ENCODE measurements around the gene KRT35.

Gene KRT35

DNA sequence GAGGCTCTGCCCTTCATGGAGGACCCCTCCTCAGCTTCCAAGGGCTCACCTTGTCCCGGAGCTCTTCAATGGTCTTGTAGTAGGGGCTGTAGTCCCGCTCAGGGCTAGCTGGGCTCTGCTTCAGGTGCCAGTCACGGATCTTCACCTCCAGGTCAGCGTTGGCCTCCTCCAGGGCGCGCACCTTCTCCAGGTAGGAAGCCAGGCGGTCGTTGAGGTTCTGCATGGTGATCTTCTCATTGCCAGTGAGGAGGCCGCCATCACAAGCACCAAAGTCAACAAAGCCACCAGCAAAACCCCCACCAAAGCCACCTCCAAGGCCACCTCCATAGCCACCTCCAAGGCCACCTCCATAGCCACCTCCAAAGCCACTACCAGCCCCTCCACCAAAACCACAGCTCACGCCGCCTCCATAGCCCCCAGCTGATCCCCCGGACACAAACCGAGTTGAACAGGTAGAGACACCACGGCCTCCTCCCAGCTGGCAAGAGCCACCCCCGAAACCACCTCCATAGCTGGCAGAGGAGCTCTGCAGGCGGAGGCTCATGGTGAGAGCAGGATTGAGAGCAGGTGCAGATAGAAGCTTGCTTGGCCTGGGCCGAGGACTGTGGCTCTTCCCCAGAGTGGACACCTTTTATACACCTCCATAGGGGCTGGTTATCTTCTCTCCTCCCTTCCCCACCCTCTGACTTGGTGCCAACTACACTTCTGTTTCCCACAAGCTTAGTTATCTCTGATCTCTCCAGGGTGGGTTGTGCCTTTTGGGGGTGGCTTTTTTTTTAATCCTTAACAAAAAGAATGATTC is 24.3 kb upstream of the KRT35 start, which contains the start of gene KRT13:
Gene KRT13, minus strand, starts transcription at position 606 of the 802 bp plus-strand sequence. Its CDS starts 62 bp downstream, at position 544.
- TF ChIP-seq GATA2 (IDR thresholded peaks at IDR 0.05; ENCODE audit: low read depth, low read length) = no peak
- TF ChIP-seq GATA3 (IDR thresholded peaks at IDR 0.05; ENCODE audit: low read depth, low read length) = no peak

DNA sequence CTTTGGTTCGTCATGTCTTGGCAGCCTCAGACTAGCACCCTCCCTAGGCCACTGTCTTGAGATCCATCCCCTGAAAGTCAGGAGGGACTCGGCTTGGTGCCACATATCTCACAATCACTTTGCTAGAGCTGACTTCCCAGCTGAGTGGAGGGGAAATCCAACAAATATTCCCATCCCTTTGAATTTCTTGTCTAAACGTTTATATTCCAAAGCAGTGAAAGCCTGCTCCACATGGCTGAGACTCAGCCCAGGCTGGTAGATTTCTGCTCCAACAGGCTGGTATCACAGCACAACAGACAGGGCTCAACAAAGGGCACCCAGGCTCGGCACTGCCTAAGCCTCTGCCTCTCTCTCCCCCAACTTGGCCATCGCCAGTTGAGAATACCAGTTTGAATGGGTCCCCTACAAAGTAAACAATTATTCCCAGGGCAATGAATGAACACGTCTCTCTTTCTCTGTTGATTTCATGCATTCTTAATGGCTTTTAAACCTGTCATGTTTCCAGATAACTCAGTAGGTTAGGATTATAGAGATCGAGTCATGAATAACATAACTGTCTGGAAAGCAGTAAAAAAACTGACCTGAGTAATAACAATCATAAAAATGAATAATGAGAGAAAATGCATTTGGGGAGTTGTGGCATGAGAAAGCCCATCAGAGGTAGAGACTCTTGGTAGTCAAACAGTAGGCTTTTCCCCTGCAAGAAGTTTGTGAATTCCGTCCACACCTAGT is 23.5 kb upstream of the KRT35 start:
- TF ChIP-seq GATA3 (IDR thresholded peaks at IDR 0.05; ENCODE audit: low read depth, low read length) (no peak), GATA2 (IDR thresholded peaks at IDR 0.05; ENCODE audit: low read depth, low read length) (no peak)

DNA sequence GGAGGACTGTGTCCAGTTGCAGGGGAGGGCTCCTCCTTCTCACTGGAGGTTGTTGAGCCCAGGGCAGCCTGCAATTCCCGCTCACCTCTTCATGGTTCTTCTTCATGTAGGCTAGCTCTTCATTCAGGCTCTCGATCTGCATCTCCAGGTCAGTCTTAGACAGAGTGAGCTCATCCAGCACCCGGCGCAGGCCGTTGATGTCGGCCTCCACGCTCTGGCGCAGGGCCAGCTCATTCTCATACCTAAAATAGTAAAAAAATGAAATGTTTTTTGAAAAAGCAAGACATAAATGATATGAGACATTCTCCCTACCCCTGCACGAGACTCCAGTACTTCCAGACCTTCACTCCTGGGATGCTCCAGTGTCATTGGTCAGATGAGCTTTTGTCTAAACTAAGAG is 22.3 kb upstream of the KRT35 start:
- TF ChIP-seq GATA2 (IDR thresholded peaks at IDR 0.05; ENCODE audit: low read depth, low read length) = no peak
- no peak for TF ChIP-seq GATA3 (IDR thresholded peaks at IDR 0.05; ENCODE audit: low read depth, low read length)

DNA sequence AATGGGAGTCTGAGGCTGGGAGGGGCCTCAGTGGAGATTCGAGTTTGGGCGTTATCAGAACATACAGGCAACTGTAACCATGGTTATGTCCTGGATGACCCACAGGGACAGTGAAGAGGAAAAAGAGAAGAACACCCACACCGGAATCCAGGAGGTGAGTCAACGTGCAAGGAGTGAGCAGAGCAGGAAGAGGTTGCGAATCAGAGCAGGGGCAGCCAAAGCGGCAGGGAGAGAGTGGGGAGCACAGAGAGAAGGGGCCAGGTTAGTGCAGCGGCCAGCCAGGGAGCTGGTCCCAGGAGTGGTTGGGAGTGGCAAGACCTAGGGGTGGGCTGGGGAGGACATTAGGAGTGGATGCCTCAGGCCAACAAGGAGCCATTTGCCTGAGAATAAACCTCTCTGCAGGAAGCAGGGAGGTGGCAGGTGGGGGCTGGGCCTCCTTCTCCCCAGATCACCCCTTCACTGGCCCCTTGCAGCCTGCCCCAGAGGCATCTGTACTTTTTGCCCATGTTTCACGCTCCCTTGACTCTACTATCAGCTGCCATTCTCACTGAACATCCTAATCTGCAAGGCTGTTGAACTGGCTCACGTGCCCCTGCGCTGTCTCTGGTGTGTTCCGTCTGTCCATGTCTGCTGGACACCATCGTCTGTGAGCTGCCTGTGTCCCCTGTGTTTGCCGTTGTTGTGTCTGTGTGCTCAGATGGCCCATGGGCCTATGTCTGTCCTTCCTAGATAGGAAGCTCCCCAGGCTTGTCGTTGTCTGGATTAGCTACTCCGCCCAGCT is 19.4 kb upstream of the KRT35 start:
- TF ChIP-seq GATA2 (IDR thresholded peaks at IDR 0.05; ENCODE audit: low read depth, low read length) = no peak
- no peak for TF ChIP-seq GATA3 (IDR thresholded peaks at IDR 0.05; ENCODE audit: low read depth, low read length)

DNA sequence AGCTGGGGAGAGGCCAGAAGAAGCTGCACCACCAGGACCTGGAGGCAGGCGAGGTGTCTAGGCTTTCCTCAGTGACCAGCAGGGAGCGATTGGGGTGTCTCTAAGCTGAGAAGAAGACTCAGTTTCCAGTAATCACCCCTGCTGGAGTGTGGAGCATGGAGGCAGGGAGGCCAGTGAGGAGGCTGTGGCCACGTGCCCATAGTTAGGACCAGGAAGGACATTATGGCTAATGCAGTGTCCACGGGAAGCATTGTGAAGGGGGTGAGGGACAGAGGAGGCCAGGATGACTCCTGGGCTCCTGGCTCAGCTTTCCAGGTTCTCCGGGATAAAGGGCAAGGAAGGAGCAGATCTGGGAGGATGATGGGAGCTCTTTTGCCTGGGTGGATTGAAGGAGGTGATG is 18.8 kb upstream of the KRT35 start:
- TF ChIP-seq GATA2 (IDR thresholded peaks at IDR 0.05; ENCODE audit: low read depth, low read length) = no peak

DNA sequence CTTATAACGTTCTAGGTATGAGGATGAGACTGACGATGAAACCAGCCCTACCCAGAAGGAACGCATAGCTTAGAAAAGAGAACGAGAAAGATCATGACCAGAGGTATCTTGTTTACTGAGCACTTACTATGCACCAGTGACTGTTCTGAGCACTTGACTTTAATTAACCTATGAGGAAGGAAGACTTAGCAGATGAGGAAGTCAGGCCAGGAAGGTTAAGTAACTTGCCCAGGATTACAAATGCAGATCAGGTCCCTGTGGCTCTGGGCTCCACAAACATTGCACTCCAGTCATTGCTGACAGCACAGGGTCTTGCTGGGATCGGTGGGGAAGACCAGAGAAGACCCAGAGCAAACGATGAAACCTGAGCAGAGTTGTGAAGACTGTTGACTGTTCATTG is 17.3 kb upstream of the KRT35 start:
- TF ChIP-seq GATA2 (IDR thresholded peaks at IDR 0.05; ENCODE audit: low read depth, low read length) (no peak), GATA3 (IDR thresholded peaks at IDR 0.05; ENCODE audit: low read depth, low read length) (no peak)

DNA sequence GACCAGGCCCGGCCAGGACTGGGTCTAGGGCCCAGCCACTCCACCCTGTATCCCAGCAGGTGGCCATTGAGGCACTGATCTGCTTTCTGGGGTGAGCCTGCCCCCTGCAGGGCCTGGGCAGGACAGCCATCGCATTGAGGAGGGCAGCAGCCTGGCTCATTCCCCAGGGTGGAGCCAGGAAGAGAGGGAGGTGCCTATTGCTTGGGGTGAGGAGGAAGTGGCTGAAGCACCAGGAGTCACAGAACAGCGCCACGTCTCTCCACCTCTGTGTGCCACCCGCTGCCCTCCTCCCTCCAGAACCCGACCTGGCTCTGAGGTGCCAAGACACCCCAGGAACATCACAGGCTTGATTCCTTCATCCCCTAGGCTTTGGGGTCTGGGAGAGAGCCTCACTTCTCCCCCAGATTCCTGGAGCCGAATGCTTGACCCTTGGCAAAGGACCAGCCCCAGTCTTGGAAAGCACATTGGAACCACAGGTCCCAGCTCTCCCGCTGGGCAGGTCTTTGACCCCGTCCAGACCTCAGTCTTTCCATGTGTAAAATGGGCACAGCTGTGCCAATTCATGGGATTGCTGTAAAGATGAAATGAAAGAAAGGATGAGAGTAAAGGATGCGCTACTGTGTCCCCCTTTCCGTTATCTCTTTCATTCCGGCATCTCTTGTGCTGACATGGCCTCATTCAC is 16.0 kb upstream of the KRT35 start:
- no peak for TF ChIP-seq GATA2 (IDR thresholded peaks at IDR 0.05; ENCODE audit: low read depth, low read length)

DNA sequence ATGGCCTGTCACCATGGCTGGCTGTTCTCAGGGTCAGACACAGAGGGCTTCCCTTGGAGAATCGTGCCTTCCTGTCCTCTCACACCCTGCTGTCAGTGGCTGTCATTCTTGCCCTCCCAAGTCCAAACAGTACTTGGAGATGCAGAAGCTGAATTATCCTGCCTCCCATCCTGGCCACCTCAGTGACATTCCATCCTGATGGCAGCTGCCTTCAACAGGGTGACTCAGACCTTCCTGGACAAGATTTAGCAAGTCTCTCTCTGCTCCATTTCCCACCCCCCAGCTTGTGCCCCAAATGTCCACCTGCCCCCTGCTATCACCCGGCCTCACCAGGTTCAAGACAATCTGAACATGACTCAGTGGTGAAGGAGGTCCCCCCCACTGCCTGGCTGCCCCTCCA is 13.6 kb upstream of the KRT35 start:
- no peak for TF ChIP-seq GATA3 (IDR thresholded peaks at IDR 0.05; ENCODE audit: low read depth, low read length)
- TF ChIP-seq GATA2 (IDR thresholded peaks at IDR 0.05; ENCODE audit: low read depth, low read length) = no peak

DNA sequence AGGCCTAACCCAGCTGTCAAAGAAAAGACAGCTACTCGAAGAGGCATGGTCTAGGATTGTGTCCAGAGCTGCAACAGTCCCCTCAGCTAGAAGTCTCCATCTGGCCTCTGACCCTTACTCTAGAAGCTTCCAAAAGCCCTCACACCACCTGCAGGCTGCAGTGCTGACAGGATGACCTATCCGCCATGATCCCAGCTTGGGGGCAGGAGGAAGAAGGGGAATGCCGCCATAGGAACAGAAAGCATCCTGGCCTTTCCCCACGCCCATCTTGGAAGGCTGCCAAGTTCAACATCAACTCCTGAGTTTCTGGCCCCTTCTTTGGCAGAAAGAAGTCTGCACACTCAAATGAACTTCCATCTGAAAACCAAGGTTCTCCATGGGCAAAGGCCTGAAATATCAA is 11.8 kb upstream of the KRT35 start:
- TF ChIP-seq GATA3 (IDR thresholded peaks at IDR 0.05; ENCODE audit: low read depth, low read length) (no peak), GATA2 (IDR thresholded peaks at IDR 0.05; ENCODE audit: low read depth, low read length) (no peak)

DNA sequence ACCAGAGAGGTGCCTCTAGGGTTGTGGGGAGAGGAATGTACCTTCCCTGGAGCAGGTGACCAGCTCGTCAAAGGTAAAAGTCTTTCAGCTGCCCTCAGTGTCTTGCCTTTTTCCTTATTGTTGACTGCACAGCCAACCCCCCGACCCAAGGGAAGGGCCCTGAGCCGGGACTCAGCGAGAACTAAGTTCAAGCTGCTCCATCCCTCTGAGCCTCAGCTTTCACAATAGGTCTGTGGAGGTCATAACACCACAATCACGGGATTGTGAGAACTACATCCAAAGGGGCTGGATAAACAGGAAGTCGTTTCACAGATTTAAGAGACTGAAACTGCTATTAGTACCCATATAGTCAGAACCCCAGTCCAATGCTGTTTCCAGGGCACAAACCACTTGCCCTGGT is 11.4 kb upstream of the KRT35 start:
- TF ChIP-seq GATA3 (IDR thresholded peaks at IDR 0.05; ENCODE audit: low read depth, low read length) = no peak
- no peak for TF ChIP-seq GATA2 (IDR thresholded peaks at IDR 0.05; ENCODE audit: low read depth, low read length)

DNA sequence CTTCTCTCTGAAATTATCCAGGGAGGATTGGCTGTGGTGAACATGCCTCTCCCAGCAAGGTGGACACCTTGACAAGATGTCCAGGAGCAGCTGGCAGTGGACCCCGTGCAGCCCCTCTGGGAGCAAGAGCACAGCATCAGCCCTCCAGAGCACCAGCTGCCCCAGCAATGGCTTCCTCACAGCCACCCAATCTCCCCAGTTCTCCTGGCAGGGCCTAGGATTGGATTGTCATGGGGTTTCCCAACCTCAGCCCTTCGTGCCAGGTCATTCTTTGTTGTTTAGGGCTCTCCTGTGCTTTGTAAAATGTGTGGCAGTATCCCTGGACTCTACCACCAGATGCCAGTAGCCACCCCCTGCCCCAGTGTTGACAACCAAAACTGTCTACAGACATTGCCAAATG is 10.5 kb upstream of the KRT35 start:
- no peak for TF ChIP-seq GATA2 (IDR thresholded peaks at IDR 0.05; ENCODE audit: low read depth, low read length)
- no peak for TF ChIP-seq GATA3 (IDR thresholded peaks at IDR 0.05; ENCODE audit: low read depth, low read length)

DNA sequence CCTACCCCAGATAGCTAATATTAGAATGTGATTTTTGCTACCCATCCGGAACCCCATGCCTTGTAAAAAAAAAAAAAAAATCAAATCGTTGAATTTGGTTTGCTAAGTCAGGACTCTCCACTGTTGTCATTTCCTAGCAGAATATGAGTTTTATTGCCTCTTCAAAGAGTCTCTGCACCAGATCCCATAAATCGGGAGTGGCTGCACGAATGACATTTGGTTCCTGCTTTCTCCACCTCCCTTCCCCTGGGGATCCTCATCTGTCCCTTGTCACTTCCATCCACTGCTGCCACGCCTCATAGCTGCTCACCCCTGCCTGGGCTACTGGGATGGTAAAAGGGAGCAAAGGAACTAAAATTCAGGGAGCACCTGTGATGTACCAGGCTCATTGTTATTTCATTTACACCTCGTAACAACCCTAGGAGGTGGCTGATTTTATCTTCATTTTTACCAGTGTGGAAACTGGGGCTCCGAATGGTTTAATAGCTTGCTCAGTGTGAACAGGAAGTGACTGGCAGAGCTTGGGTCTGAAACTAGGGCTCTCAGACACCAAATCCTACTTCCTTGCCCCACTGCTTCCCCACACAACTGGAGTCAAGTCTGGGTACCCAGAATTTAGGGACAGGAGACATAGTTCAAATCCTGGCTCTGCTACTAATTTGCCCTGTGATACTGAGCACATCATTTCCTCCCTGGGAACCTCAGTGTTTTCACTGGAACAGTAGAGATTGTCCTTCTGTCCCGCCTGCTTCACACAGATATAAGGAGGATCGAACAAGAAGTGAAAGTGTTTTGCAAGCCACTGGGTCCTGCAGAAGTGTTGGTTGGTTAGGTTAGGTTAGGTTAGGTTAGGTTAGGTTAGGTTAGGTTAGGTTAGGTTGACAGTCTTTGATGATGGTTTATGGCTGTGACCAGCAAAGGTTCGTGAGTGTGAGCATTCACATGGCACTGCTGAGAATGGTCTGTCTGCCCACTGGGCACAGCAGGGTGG is 9.3 kb upstream of the KRT35 start:
- TF ChIP-seq GATA2 (IDR thresholded peaks at IDR 0.05; ENCODE audit: low read depth, low read length) (no peak), GATA3 (IDR thresholded peaks at IDR 0.05; ENCODE audit: low read depth, low read length) (no peak)

DNA sequence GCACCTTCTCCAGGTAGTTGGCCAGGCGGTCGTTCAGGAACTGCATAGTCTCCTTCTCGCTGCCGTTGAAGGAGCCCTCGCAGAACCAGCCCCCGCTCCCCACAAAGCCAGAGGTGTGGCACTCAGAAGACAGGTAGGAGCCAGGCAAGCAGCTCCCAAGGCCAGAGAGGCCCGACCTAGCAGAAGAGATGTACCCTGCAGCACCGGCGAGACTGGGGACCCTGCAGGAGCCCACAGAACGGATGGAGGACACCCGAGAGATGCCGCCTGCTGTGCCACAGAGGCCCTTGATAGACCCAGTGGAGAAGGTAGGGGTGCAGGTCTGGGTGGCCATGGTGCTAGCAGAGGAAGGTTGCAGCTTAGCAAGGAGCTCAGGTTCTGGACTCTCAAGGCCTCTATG is 8.6 kb upstream of the KRT35 start, which contains the start of gene KRT36:
Gene KRT36, minus strand, starts transcription at position 380 of the 400 bp plus-strand sequence. Its CDS starts 46 bp downstream, at position 334.
- TF ChIP-seq GATA3 (IDR thresholded peaks at IDR 0.05; ENCODE audit: low read depth, low read length) (no peak), GATA2 (IDR thresholded peaks at IDR 0.05; ENCODE audit: low read depth, low read length) (no peak)

All from SH-SY5Y (cell line).